Measurements from ENCODE around the gene PTGER4. TPM values are rescaled to one million over a fixed set of nuclear protein-coding genes. Genes with fewer than 3 reads are reported as not detected.
A peak's percentile ranks its signal among the peaks of the same experiment; 100 is the strongest.

Gene PTGER4
- total and polyA plus RNA-seq, 2 of the 8 experiments (the other 6 are each of a cell fraction or from before 2014, with no cell fraction given), result 0.76 to 1.2 TPM

- Histone ChIP-seq H4K91ac (replicated peaks; ENCODE audit: insufficient read length, low read length) (no peak overlapping the region), H3K79me1 (ENCODE audit: low read depth, low read length) (no peaks in the 10 kb centered on the region), H4K5ac (ENCODE audit: insufficient read length, low read depth, low read length) (no peak overlapping the region), H4K20me1 (replicated peaks in 1 of 2; ENCODE audit: control insufficient read depth in 1 of 2, insufficient read depth in 2 of 2, low read length in 2 of 2) (no peaks in the 10 kb centered on the region), H3K14ac (ENCODE audit: insufficient read length) (no peak overlapping the region), H2BK20ac (ENCODE audit: low read length) (no peak overlapping the region), H3K4me1 (replicated peaks in 1 of 4; ENCODE audit: control insufficient read depth in 3 of 4, insufficient read depth in 4 of 4, low read length in 3 of 4) (no peaks in the 10 kb centered on the region), H3K79me2 (ENCODE audit: control insufficient read depth in 1 of 2, insufficient read depth in 2 of 2, low read length in 2 of 2) (no peaks in the 10 kb centered on the region), H3K27me3 (replicated peaks in 1 of 4; ENCODE audit: control insufficient read depth in 3 of 4, extremely low read depth in 1 of 4, insufficient read depth in 3 of 4, low read length in 3 of 4) (no peaks in the 10 kb centered on the region), H3K18ac (ENCODE audit: extremely low read depth, low read length) (no peak overlapping the region), H3K9ac (replicated peaks in 1 of 4; ENCODE audit: extremely low read depth in 1 of 4, low read depth in 3 of 4, low read length in 3 of 4) (no peak overlapping the region), H2BK5ac (ENCODE audit: low read depth, low read length) (no peak overlapping the region), H2BK15ac (ENCODE audit: low read length) (no peak overlapping the region), H3K4me2 (ENCODE audit: insufficient read depth in 1 of 2, low read depth in 2 of 2, low read length in 2 of 2) (no peak overlapping the region), H3K27ac (ENCODE audit: low read depth, low read length) (no peak overlapping the region), H3K23me2 (ENCODE audit: low read depth, low read length) (no peaks in the 10 kb centered on the region), H3K4me3 (ENCODE audit: extremely low read depth in 1 of 4, insufficient read depth in 2 of 4, low read depth in 3 of 4, low read length in 4 of 4) (no peak overlapping the region), H2AFZ (ENCODE audit: low read length) (no peak overlapping the region), H2AK5ac (ENCODE audit: low read depth, low read length) (no peak overlapping the region), H2BK12ac (ENCODE audit: low read depth, low read length) (no peak overlapping the region), H3K36me3 (ENCODE audit: control insufficient read depth in 2 of 4, insufficient read depth in 4 of 4, low read length in 3 of 4) (no peaks in the 10 kb centered on the region), H3K23ac (ENCODE audit: insufficient read length) (no peak overlapping the region), H3K4ac (replicated peaks; ENCODE audit: insufficient read length, low read depth, low read length) (no peak overlapping the region), H3K56ac (replicated peaks; ENCODE audit: insufficient read length, low read depth, low read length) (no peak overlapping the region), H3K9me3 (ENCODE audit: insufficient read depth in 2 of 2, low read depth in 1 of 2, low read length in 1 of 2) (peaks cover 0 to 2% of the 10 kb centered on the region in 2 experiments; a peak in 1 of 4 replicates), H4K8ac (ENCODE audit: extremely low read depth, insufficient read depth, low read length) (no peak overlapping the region), H2BK120ac (replicated peaks; ENCODE audit: low read depth, low read length) (no peak overlapping the region)
- DNase-seq (ENCODE audit: low read depth in 1 of 2, low spot score in 2 of 2), result no peak
- POLR2A ChIA-PET (ENCODE audit: partially characterized antibody), result no interaction called here
- TF ChIP-seq ATF2 (IDR thresholded peaks at IDR 0.05; ENCODE audit: low read length) (no peak), POLR2AphosphoS5 (IDR thresholded peaks at IDR 0.05; ENCODE audit: low read depth, low read length) (no peak), JUND (IDR thresholded peaks at IDR 0.05; ENCODE audit: low read length) (0 out of 2 replicates have a peak, but pooled peaks have one; percentile 45), RNF2 (IDR thresholded peaks at IDR 0.05; ENCODE audit: borderline replicate concordance, low read depth, low read length, missing control alignments, poor library complexity, severe bottlenecking) (no peak), EP300 (IDR thresholded peaks at IDR 0.05; ENCODE audit: borderline replicate concordance in 1 of 2, low read depth in 2 of 2, low read length in 2 of 2) (no peak), JUN (IDR thresholded peaks at IDR 0.05; ENCODE audit: low read depth, low read length) (no peak), CBX8 (IDR thresholded peaks at IDR 0.05; ENCODE audit: borderline replicate concordance, low read depth, low read length) (no peak)
- FAIRE-seq, result no peak
- CTCF ChIA-PET (ENCODE audit: partially characterized antibody), result interaction anchor here (0.7 to 4.7 kb wide), 11 partner anchors 16 to 1119 kb away, joined by 3 to 15 read pairs (median 4); no protein-coding TSS in a partner anchor
- WGBS, 2 experiments (ENCODE audit: extremely low coverage in 1 of 2, insufficient coverage in 1 of 2, insufficient read length in 1 of 2, insufficient replicate concordance in 2 of 2, low coverage in 1 of 2, low lambda C conversion rate in 2 of 2, missing lambda C conversion rate in 1 of 2), result 85% methylated on average over 3 of the region's 3 CpGs; no CpG with 5 or more reads in 1 of the 2 experiments
These were observed 9.7 kb downstream of the PTGER4 start for GRCh38 chr5:40689438-40689837.
